ENCODE data around the gene TTK. TPM values are rescaled to one million over a fixed set of nuclear protein-coding genes. Genes with fewer than 3 reads are reported as not detected.

TTK gene
- total RNA-seq, 4 donors from 2014 or later = 1.2 to 9.4 (median 1.7) TPM

DNA sequence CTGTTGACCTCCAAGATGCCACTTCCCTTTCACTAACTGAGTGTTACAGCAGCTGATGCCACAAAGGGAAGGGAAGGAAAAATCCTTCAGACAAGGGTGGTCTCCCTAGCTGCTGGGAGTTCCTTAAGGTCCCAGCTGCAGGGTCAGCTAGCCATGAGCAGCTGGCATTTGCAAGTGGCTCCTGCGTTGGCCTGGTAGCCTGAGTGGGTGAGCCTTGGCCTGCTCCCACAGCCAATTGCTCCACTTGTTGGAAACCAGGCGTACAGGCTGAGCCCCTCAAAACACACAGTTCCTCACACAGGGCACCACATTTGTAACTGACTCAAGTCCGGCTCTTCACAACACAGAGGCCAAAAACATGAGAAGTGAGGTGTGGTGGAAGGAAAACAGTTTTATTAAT lies 16.7 kb downstream of the TTK start:
- in situ Hi-C loops (cut with MboI; ENCODE audit: low pct_ligation_motif_present in 1 of 4, low pct_unique_long_range_greater_than_20kb in 1 of 4, low sequenced_read_pairs in 3 of 4) = no loop called here
- H3K27me3 ChIP-seq = no peaks in the 10 kb centered on the region
- no peak overlapping the region for H3K4me3 ChIP-seq
- no peaks in the 10 kb centered on the region for H3K4me1 ChIP-seq
- H3K27ac ChIP-seq = no peak overlapping the region
- TF ChIP-seq POLR2AphosphoS5 (IDR thresholded peaks at IDR 0.05) (no peak), POLR2A (IDR thresholded peaks at IDR 0.05) (no peak), EP300 (IDR thresholded peaks at IDR 0.05; ENCODE audit: low read depth) (no peak)
- TF ChIP-seq, protein P1, sequence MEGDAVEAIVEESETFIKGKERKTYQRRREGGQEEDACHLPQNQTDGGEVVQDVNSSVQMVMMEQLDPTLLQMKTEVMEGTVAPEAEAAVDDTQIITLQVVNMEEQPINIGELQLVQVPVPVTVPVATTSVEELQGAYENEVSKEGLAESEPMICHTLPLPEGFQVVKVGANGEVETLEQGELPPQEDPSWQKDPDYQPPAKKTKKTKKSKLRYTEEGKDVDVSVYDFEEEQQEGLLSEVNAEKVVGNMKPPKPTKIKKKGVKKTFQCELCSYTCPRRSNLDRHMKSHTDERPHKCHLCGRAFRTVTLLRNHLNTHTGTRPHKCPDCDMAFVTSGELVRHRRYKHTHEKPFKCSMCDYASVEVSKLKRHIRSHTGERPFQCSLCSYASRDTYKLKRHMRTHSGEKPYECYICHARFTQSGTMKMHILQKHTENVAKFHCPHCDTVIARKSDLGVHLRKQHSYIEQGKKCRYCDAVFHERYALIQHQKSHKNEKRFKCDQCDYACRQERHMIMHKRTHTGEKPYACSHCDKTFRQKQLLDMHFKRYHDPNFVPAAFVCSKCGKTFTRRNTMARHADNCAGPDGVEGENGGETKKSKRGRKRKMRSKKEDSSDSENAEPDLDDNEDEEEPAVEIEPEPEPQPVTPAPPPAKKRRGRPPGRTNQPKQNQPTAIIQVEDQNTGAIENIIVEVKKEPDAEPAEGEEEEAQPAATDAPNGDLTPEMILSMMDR (IDR thresholded peaks at IDR 0.05) = no peak
- H3K36me3 ChIP-seq = no peaks in the 10 kb centered on the region
- intact Hi-C loops (cut with DNase I; ENCODE audit: low total_unique reads) = no loop called here
- 100% methylated on average over 3 of the region's 3 CpGs; no CpG with 5 or more reads in 1 of the 2 donors for whole genome bisulfite sequencing, 2 donors (ENCODE audit: low coverage in 1 of 2)
- no peaks in the 10 kb centered on the region for H3K9me3 ChIP-seq
- no peak for DNase-seq

DNA sequence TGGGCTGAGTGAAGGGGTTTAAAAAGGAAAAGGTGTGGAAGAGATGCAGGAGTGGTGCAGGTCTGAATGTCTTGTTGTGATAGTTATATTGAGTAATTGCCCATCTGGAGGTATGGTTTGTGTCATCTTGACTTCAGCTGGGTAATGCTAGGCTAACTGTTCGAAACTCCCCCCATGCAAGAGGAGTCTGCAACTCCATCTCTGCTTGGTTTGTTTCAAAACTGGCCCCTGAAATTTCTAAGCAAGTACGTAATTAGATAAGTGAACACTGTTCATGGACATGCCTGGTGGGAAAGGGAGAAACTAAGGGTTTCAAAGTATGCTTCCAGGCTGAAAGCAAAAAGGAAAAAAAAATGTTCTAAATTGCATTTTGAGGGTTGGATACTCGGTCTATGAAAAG lies 17.1 kb downstream of the TTK start:
- H3K4me1 ChIP-seq = no peaks in the 10 kb centered on the region
- no peaks in the 10 kb centered on the region for H3K27me3 ChIP-seq
- in situ Hi-C loops (cut with MboI; ENCODE audit: low pct_ligation_motif_present in 1 of 4, low pct_unique_long_range_greater_than_20kb in 1 of 4, low sequenced_read_pairs in 3 of 4) (no loop called here), intact Hi-C loops (cut with DNase I; ENCODE audit: low total_unique reads) (no loop called here)
- no peak overlapping the region for H3K27ac ChIP-seq
- DNase-seq = no peak
- 79 to 93% methylated on average over 2 to 3 of the region's 3 CpGs for WGBS, 2 donors (ENCODE audit: low coverage in 1 of 2)
- no peaks in the 10 kb centered on the region for H3K36me3 ChIP-seq
- no peak overlapping the region for H3K4me3 ChIP-seq
- no peaks in the 10 kb centered on the region for H3K9me3 ChIP-seq
- TF ChIP-seq, protein P1 (IDR thresholded peaks at IDR 0.05) = no peak
- TF ChIP-seq POLR2A (IDR thresholded peaks at IDR 0.05) = no peak
- TF ChIP-seq POLR2AphosphoS5 (IDR thresholded peaks at IDR 0.05) = no peak

DNA sequence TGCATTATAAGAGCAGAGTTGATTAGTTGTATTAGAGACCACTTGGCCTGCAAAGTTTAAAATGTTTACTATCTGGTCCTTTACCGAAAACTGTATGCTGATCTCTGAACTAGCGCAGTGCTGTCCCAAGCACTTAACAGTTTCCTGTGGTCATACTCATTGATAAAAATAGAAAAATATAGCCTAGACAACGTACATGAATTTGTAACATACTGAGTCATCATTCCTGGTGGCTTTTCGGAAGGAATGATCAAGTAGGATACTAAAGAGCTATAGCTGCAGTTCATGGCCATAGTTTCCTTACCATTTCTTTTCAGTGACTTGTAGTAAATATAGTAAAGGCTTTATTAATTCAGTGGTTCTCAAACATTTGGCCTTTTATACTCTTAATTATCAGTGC lies 18.4 kb downstream of the TTK start:
- 76 to 83% methylated on average over 4 of the region's 4 CpGs for WGBS, 2 donors (ENCODE audit: low coverage in 1 of 2)
- Histone ChIP-seq H3K4me1 (no peaks in the 10 kb centered on the region), H3K9me3 (no peaks in the 10 kb centered on the region), H3K4me3 (no peak overlapping the region), H3K27me3 (no peaks in the 10 kb centered on the region), H3K27ac (no peak overlapping the region), H3K36me3 (no peaks in the 10 kb centered on the region)
- in situ Hi-C loops (cut with MboI; ENCODE audit: low pct_ligation_motif_present in 1 of 4, low pct_unique_long_range_greater_than_20kb in 1 of 4, low sequenced_read_pairs in 3 of 4) (no loop called here), intact Hi-C loops (cut with DNase I; ENCODE audit: low total_unique reads) (no loop called here)
- TF ChIP-seq, protein P1 (IDR thresholded peaks at IDR 0.05) = no peak
- no peak for TF ChIP-seq POLR2AphosphoS5 (IDR thresholded peaks at IDR 0.05)
- TF ChIP-seq EP300 (IDR thresholded peaks at IDR 0.05; ENCODE audit: low read depth) = no peak
- no peak for TF ChIP-seq POLR2A (IDR thresholded peaks at IDR 0.05)
- DNase-seq = no peak

DNA sequence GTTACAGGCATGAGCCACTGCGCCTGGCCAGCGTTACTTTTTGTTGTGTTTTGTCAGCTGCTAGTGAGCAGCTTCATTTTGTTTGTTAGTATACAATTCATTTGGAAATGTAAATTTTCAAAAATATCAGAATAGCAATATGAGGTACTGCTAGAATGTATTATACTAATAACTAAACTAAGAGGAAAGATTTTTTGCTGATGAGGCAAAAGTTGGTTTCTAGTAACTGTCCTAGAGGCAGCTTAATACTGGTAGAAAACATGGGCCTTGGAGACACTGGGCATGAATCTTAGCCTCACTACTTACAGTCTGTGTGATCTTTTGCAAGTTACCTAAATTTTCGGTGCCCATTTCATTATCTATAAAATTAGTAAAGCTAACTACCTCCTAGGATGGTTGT lies 24.1 kb downstream of the TTK start:
- DNase-seq = no peak
- 74 to 90% methylated on average over 3 of the region's 3 CpGs for WGBS, 2 donors (ENCODE audit: low coverage in 1 of 2)
- no peak overlapping the region for H3K27ac ChIP-seq
- TF ChIP-seq POLR2AphosphoS5 (IDR thresholded peaks at IDR 0.05) = no peak
- no peak for TF ChIP-seq POLR2A (IDR thresholded peaks at IDR 0.05)
- TF ChIP-seq, protein P1 (IDR thresholded peaks at IDR 0.05) = no peak
- TF ChIP-seq EP300 (IDR thresholded peaks at IDR 0.05; ENCODE audit: low read depth) = no peak
- H3K27me3 ChIP-seq = no peaks in the 10 kb centered on the region
- H3K36me3 ChIP-seq = no peaks in the 10 kb centered on the region
- in situ Hi-C loops (cut with MboI; ENCODE audit: low pct_ligation_motif_present in 1 of 4, low pct_unique_long_range_greater_than_20kb in 1 of 4, low sequenced_read_pairs in 3 of 4) (no loop called here), intact Hi-C loops (cut with DNase I; ENCODE audit: low total_unique reads) (no loop called here)
- no peaks in the 10 kb centered on the region for H3K4me1 ChIP-seq
- H3K9me3 ChIP-seq = no peaks in the 10 kb centered on the region
- no peak overlapping the region for H3K4me3 ChIP-seq
